ENCODE measurements around the gene INPP5J. TPM values are rescaled to one million over a fixed set of nuclear protein-coding genes. Genes with fewer than 3 reads are reported as not detected.
A peak's percentile ranks its signal among the peaks of the same experiment; 100 is the strongest.

Gene INPP5J
- total and polyA plus RNA-seq, 4 donors: 1.2 to 6.5 (median 2.1) TPM

- no peak for ATAC-seq (ENCODE audit: insufficient read depth, low FRiP score)
- Histone ChIP-seq H3K27me3 (ENCODE audit: control insufficient read depth in 3 of 3, insufficient read depth in 3 of 3, low read length in 2 of 3) (peaks cover 0 to under 1% (median 0%) of the 10 kb centered on the region in 3 donors), H3K4me1 (ENCODE audit: control insufficient read depth in 5 of 5, insufficient read depth in 5 of 5, low read length in 5 of 5) (peaks cover 0 to 3% (median 0%) of the 10 kb centered on the region in 5 donors), H3K4me3 (no peak overlapping the region), H3K27ac (ENCODE audit: low read depth in 1 of 2, low read length in 1 of 2) (no peak overlapping the region), H3K9ac (ENCODE audit: insufficient read depth in 1 of 2, low read length in 2 of 2) (no peak overlapping the region), H3K9me3 (ENCODE audit: control insufficient read depth in 4 of 4, insufficient read depth in 3 of 4, low read length in 3 of 4) (no peaks in the 10 kb centered on the region), H3K36me3 (ENCODE audit: control insufficient read depth in 4 of 4, insufficient read depth in 4 of 4, low read length in 4 of 4) (no peaks in the 10 kb centered on the region)
- DNase-seq: no peak
- TF ChIP-seq CTCF (IDR thresholded peaks at IDR 0.05; ENCODE audit: control extremely low read depth, extremely low read depth): no peak
These were observed 21.5 kb downstream of the INPP5J start for GRCh38 chr22:31144223-31144622.

- peaks cover 0 to 3% (median 0%) of the 10 kb centered on the region in 5 donors for H3K4me1 ChIP-seq (ENCODE audit: control insufficient read depth in 5 of 5, insufficient read depth in 5 of 5, low read length in 5 of 5)
- no peak overlapping the region for H3K9ac ChIP-seq (ENCODE audit: insufficient read depth in 1 of 2, low read length in 2 of 2)
- no peak for DNase-seq
- TF ChIP-seq CTCF (IDR thresholded peaks at IDR 0.05; ENCODE audit: control extremely low read depth, extremely low read depth): no peak
- peak overlapping the region; percentile 30 to 48 for H3K27ac ChIP-seq (ENCODE audit: low read depth in 1 of 2, low read length in 1 of 2)
- H3K27me3 ChIP-seq (ENCODE audit: control insufficient read depth in 3 of 3, insufficient read depth in 3 of 3, low read length in 2 of 3): no peaks in the 10 kb centered on the region
- ATAC-seq (ENCODE audit: insufficient read depth, low FRiP score): peak; percentile 24
- H3K36me3 ChIP-seq (ENCODE audit: control insufficient read depth in 4 of 4, insufficient read depth in 4 of 4, low read length in 4 of 4): no peaks in the 10 kb centered on the region
- no peaks in the 10 kb centered on the region for H3K9me3 ChIP-seq (ENCODE audit: control insufficient read depth in 4 of 4, insufficient read depth in 3 of 4, low read length in 3 of 4)
- WGBS, 2 donors: 78 to 92% methylated on average over 1 of the region's 1 CpG
- no peak overlapping the region for H3K4me3 ChIP-seq
These were observed 25.7 kb downstream of the INPP5J start for GRCh38 chr22:31148488-31148887.

- Histone ChIP-seq H3K27me3 (ENCODE audit: control insufficient read depth in 3 of 3, insufficient read depth in 3 of 3, low read length in 2 of 3) (no peaks in the 10 kb centered on the region), H3K9me3 (ENCODE audit: control insufficient read depth in 4 of 4, insufficient read depth in 3 of 4, low read length in 3 of 4) (no peaks in the 10 kb centered on the region), H3K9ac (ENCODE audit: insufficient read depth in 1 of 2, low read length in 2 of 2) (no peak overlapping the region), H3K4me1 (ENCODE audit: control insufficient read depth in 5 of 5, insufficient read depth in 5 of 5, low read length in 5 of 5) (peaks cover 0 to 3% (median 0%) of the 10 kb centered on the region in 5 donors), H3K4me3 (no peak overlapping the region), H3K36me3 (ENCODE audit: control insufficient read depth in 4 of 4, insufficient read depth in 4 of 4, low read length in 4 of 4) (no peaks in the 10 kb centered on the region), H3K27ac (ENCODE audit: low read depth in 1 of 2, low read length in 1 of 2) (peak overlapping the region in 1 of 2 donors; percentile 30)
- WGBS, 2 donors: 20 to 27% methylated on average over 5 of the region's 5 CpGs
- peak; percentile 76 for TF ChIP-seq CTCF (IDR thresholded peaks at IDR 0.05; ENCODE audit: control extremely low read depth, extremely low read depth)
- ATAC-seq (ENCODE audit: insufficient read depth, low FRiP score): peak; percentile 85
- DNase-seq: peak; percentile 74 to 78 (median 76)
These were observed 26.3 kb downstream of the INPP5J start for GRCh38 chr22:31148953-31149627.

- Histone ChIP-seq H3K36me3 (ENCODE audit: control insufficient read depth in 4 of 4, insufficient read depth in 4 of 4, low read length in 4 of 4) (no peaks in the 10 kb centered on the region), H3K27ac (ENCODE audit: low read depth in 1 of 2, low read length in 1 of 2) (no peak overlapping the region), H3K4me3 (no peak overlapping the region), H3K9ac (ENCODE audit: insufficient read depth in 1 of 2, low read length in 2 of 2) (no peak overlapping the region), H3K9me3 (ENCODE audit: control insufficient read depth in 4 of 4, insufficient read depth in 3 of 4, low read length in 3 of 4) (no peaks in the 10 kb centered on the region), H3K4me1 (ENCODE audit: control insufficient read depth in 5 of 5, insufficient read depth in 5 of 5, low read length in 5 of 5) (peaks cover 0 to 6% (median 3%) of the 10 kb centered on the region in 5 donors), H3K27me3 (ENCODE audit: control insufficient read depth in 3 of 3, insufficient read depth in 3 of 3, low read length in 2 of 3) (no peaks in the 10 kb centered on the region)
- no peak for TF ChIP-seq CTCF (IDR thresholded peaks at IDR 0.05; ENCODE audit: control extremely low read depth, extremely low read depth)
- ATAC-seq (ENCODE audit: insufficient read depth, low FRiP score): no peak
- WGBS, 2 donors: 73 to 95% methylated on average over 3 of the region's 3 CpGs
- DNase-seq: no peak
These were observed 27.8 kb downstream of the INPP5J start for GRCh38 chr22:31150615-31151014.

Measured in lung (tissue), 12 donors.